Nephron (organoid): ENCODE measurements around the gene KDM3B.
A peak's percentile ranks its signal among the peaks of the same experiment; 100 is the strongest.

Source experiments
- H3K27ac Mint-ChIP-seq, 3 experiments: 2 replicates each; pipeline ENCODE4 v1.8.0; 2020; ENCODE audit warnings: mixed read lengths in 3 of 3, mild to moderate bottlenecking in 2 of 3, moderate library complexity in 1 of 3
- H3K27me3 Mint-ChIP-seq: 2 replicates; pipeline ENCODE4 v1.8.0; 2021; ENCODE audit warnings: low read depth, mild to moderate bottlenecking, moderate library complexity, mixed read lengths
- H3K36me3 Mint-ChIP-seq: 2 replicates; pipeline ENCODE4 v1.8.0; 2020; ENCODE audit warnings: low read depth, mixed read lengths
- H3K4me1 Mint-ChIP-seq: 2 replicates; pipeline ENCODE4 v1.8.0; 2020; ENCODE audit warnings: mixed read lengths
- H3K4me3 Mint-ChIP-seq, 3 experiments: 2 replicates each; pipeline ENCODE4 v1.8.0; 2020; ENCODE audit warnings: mild to moderate bottlenecking in 3 of 3, mixed read lengths in 3 of 3, moderate library complexity in 2 of 3
- H3K9me3 Mint-ChIP-seq: 2 replicates; pipeline ENCODE4 v1.8.0; 2020; ENCODE audit warnings: mixed read lengths
- CTCF ChIP-seq, 3 experiments: fragments of 200-600 bp; sonication (generic); IDR thresholded peaks; one replicate each; pipeline ENCODE4 v1.5.0; 2021; ENCODE audit warnings: antibody characterized with exemption in 3 of 3; ENCODE audit not compliant: unreplicated experiment in 3 of 3

Gene KDM3B

GRCh38 chr5:138360941-138361452 lies 8.5 kb downstream of the KDM3B start:
- Mint-ChIP-seq H3K4me3 (no peak overlapping the region), H3K36me3 (peaks cover 6% of the 10 kb centered on the region), H3K4me1 (peaks cover 18% of the 10 kb centered on the region), H3K27me3 (no peaks in the 10 kb centered on the region), H3K9me3 (no peaks in the 10 kb centered on the region), H3K27ac (peak overlapping the region; percentile 30 to 89 (median 56))
- no peak for TF ChIP-seq CTCF (IDR thresholded peaks at IDR 0.05; ENCODE audit: unreplicated experiment in 3 of 3)

- Mint-ChIP-seq H3K27me3 (no peaks in the 10 kb centered on the region), H3K4me3 (no peak overlapping the region), H3K9me3 (no peaks in the 10 kb centered on the region), H3K27ac (no peak overlapping the region), H3K4me1 (peaks cover 41% of the 10 kb centered on the region), H3K36me3 (peaks cover 5% of the 10 kb centered on the region)
- TF ChIP-seq CTCF (IDR thresholded peaks at IDR 0.05; ENCODE audit: unreplicated experiment in 3 of 3): no peak
These were observed 12.1 kb downstream of the KDM3B start for GRCh38 chr5:138364576-138364975.

GRCh38 chr5:138366632-138367382 lies 14.3 kb downstream of the KDM3B start:
- H3K27me3 Mint-ChIP-seq: no peaks in the 10 kb centered on the region

GRCh38 chr5:138369261-138369660 lies 16.8 kb downstream of the KDM3B start:
- Mint-ChIP-seq H3K27ac (peak overlapping the region; percentile 3 to 27 (median 3)), H3K4me1 (peaks cover 39% of the 10 kb centered on the region), H3K36me3 (peaks cover 10% of the 10 kb centered on the region), H3K27me3 (no peaks in the 10 kb centered on the region), H3K4me3 (no peak overlapping the region), H3K9me3 (no peaks in the 10 kb centered on the region)
- no peak for TF ChIP-seq CTCF (IDR thresholded peaks at IDR 0.05; ENCODE audit: unreplicated experiment in 3 of 3)

More at GRCh38 chr5:138366632-138367382, 14.3 kb downstream of the KDM3B start:
- H3K36me3 Mint-ChIP-seq: no peaks in the 10 kb centered on the region
- H3K9me3 Mint-ChIP-seq: no peaks in the 10 kb centered on the region
- no peak for TF ChIP-seq CTCF (IDR thresholded peaks at IDR 0.05; ENCODE audit: unreplicated experiment in 3 of 3)
- peaks cover 32% of the 10 kb centered on the region for H3K4me1 Mint-ChIP-seq
- no peak overlapping the region for H3K4me3 Mint-ChIP-seq
- peak overlapping the region; percentile 2 to 71 (median 27) for H3K27ac Mint-ChIP-seq

- no peak overlapping the region for H3K4me3 Mint-ChIP-seq
These were observed 17.2 kb downstream of the KDM3B start for GRCh38 chr5:138369706-138370105.

More at GRCh38 chr5:138369706-138370105, 17.2 kb downstream of the KDM3B start:
- Mint-ChIP-seq H3K4me1 (peaks cover 39% of the 10 kb centered on the region), H3K36me3 (peaks cover 12% of the 10 kb centered on the region), H3K27me3 (no peaks in the 10 kb centered on the region), H3K9me3 (no peaks in the 10 kb centered on the region), H3K27ac (peak overlapping the region in 2 of 3 experiments; percentile 3)
- TF ChIP-seq CTCF (IDR thresholded peaks at IDR 0.05; ENCODE audit: unreplicated experiment in 3 of 3): no peak
